ENCODE measurements around the gene CAMKMT. TPM values are rescaled to one million over a fixed set of nuclear protein-coding genes. Genes with fewer than 3 reads are reported as not detected.

The CAMKMT gene
- total RNA-seq, 2 experiments from 2014 or later = 11.2 to 12.7 TPM

Other genes with a start within 250 kb of the CAMKMT start
- gene PPM1B, start 193.1 kb upstream of the CAMKMT start, total RNA-seq = 10 to 100 TPM; 48.6 to 50.3 TPM
- not detected for gene SLC3A1, start 86.5 kb upstream of the CAMKMT start, total RNA-seq
- gene PREPL, start 453 bp upstream of the CAMKMT start, total RNA-seq = 10 to 100 TPM; 19.5 to 21.0 TPM

Measured in activated CD8-positive, alpha-beta T cell treated with anti-CD3 and anti-CD28 coated beads, Interleukin-2, amount 10 ng/mL, durations not matched to agents 7 days and 5 days (primary cell).